Frontal cortex (tissue), 4 donors: ENCODE results near the gene SVEP1. TPM values are rescaled to one million over a fixed set of nuclear protein-coding genes. Genes with fewer than 3 reads are reported as not detected.
"Not testable (repeated sequence)": the region's sequence is repeated elsewhere in the genome, so short reads cannot be mapped to it uniquely, and the experiment has no call there.

Experiments
- DNase-seq, 2 donors: peaks; one replicate each; pipeline ENCODE4 v3.0.0; 2012; ENCODE audit warnings: low spot score in 2 of 2
- FAIRE-seq: peaks from 2 replicates; lab custom pipeline; 2012; peaks lifted over from hg19 to GRCh38; lab: Jason Lieb, UNC
- total RNA-seq: library from RNA; depleted of rRNA; stranded (reverse); fragments of >200 nt; gene quantifications from one replicate; pipeline ENCODE4 v1.2.3, GENCODE V29; 2014
- donor health status: control.
- donor health status: control.
- donor health status: control.

The SVEP1 gene
- total RNA-seq, 1 donor from 2014 or later = 8.6 TPM

GRCh38 chr9:110391826-110392485 is 187.6 kb downstream of the SVEP1 start:
- no peak for FAIRE-seq

DNA sequence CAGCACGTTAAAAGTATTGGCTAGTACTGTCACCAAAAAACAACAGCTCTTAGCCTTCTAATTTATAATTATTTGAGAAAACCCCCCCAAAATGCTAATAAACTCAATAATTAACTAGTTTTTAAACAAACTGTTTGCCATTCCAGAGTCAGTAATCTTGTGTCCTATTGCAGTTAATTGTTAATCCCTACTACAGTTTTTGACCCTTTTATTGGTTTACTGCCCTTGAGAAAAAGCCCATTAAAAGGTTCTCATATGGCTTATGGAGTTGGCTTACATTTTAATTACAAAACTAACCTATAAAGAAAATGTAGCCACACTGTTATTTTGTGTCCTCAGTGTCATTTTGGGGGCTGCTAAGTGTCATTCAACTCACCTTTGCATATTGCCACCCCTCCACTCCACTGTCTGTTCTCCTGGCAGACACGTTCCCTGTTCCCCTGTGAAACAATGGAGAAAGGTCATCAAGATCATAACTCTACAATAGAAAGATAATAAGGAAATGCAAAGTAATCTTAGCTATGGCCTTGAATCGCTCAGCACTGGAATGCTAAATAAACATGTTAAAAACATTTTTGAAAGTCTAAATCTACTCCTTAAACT is 190.3 kb downstream of the SVEP1 start:
- no peak for DNase-seq
- no peak for FAIRE-seq

More at GRCh38 chr9:110391826-110392485, 187.6 kb downstream of the SVEP1 start:
- DNase-seq = no peak

- DNase-seq (no peak), FAIRE-seq (no peak)
Measured at GRCh38 chr9:110383491-110383890, 196.1 kb downstream of the SVEP1 start.

GRCh38 chr9:110382731-110383130 is 196.8 kb downstream of the SVEP1 start:
- DNase-seq = no peak
- no peak for FAIRE-seq

GRCh38 chr9:110371411-110372007 is 208.0 kb downstream of the SVEP1 start:
- no peak for DNase-seq
- no peak for FAIRE-seq

- FAIRE-seq = no peak
- DNase-seq = no peak
Measured at GRCh38 chr9:110370315-110370714, 209.2 kb downstream of the SVEP1 start.

GRCh38 chr9:110364451-110364850 is 215.1 kb downstream of the SVEP1 start:
- FAIRE-seq (no peak), DNase-seq (no peak)

GRCh38 chr9:110358992-110359391 is 220.5 kb downstream of the SVEP1 start:
- DNase-seq, FAIRE-seq: not testable (repeated sequence)

GRCh38 chr9:110357505-110357904 is 222.0 kb downstream of the SVEP1 start:
- FAIRE-seq = no peak

DNA sequence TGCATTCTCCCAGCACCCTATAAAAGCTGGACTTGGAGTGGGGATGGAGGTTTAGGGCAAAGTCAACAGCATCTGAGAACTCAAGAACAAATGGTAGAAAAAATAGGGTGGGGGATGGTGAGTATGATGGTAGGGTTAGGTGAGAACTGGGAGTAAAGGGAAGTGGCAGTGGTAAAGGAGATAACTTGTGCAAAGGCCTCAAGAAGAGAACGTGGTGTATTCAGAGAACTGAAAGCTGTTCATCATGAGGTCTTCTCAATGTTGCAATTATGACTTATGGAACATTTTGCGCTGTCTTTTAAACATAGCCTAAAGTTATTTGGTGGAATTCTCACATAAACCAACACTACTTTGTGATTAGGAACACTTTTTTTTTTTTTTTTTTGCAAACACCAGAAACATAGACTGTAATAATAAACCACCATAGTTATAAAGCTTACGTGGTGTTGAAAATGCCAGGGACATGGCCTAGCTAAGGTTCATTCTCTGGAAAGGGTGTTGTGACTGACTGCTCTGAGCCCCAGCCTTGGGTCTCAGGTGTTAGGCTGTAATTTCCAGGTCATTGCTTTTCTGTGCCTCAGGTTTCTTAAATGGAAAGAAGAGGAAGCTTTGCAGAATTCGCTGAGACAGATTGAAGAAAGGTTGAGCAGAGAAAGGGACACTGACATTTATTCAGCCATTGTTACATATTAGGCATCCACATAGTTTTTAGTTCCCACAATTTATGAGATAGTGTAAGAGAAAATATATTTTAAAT is 222.7 kb downstream of the SVEP1 start:
- DNase-seq = no peak
- FAIRE-seq = no peak

More at GRCh38 chr9:110357505-110357904, 222.0 kb downstream of the SVEP1 start:
- DNase-seq = no peak

GRCh38 chr9:110355911-110356310 is 223.6 kb downstream of the SVEP1 start:
- no peak for FAIRE-seq

GRCh38 chr9:110351009-110351467 is 228.5 kb downstream of the SVEP1 start:
- DNase-seq (peak in 1 of 2 donors; percentile 8), FAIRE-seq (no peak)

More at GRCh38 chr9:110355911-110356310, 223.6 kb downstream of the SVEP1 start:
- no peak for DNase-seq

GRCh38 chr9:110346325-110346724 is 233.2 kb downstream of the SVEP1 start:
- FAIRE-seq (no peak), DNase-seq (no peak)

- DNase-seq (no peak), FAIRE-seq (no peak)
Measured at GRCh38 chr9:110344821-110345220, 234.7 kb downstream of the SVEP1 start.

DNA sequence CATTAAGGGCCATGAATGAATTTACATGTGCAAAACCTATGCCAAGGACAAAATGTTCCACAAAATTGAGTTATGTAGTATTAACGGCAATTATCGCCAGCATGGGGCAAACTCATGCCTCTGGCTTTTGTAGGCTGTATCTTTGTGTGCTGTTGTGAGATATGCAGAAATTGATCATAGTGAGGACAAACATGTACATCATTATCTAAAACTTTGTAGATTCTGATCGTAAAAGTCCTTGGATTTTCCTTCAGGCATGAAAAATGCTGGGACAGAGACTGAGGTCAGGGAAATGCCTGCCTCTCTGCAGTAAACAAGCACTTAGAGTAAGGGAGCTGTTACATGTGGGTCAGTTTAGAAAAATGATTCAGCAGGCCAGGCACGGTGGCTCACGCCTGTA is 236.0 kb downstream of the SVEP1 start:
- no peak for FAIRE-seq
- DNase-seq = no peak

- FAIRE-seq (no peak), DNase-seq (no peak)
Measured at GRCh38 chr9:110340306-110340705, 239.2 kb downstream of the SVEP1 start.

GRCh38 chr9:110338143-110338542 is 241.4 kb downstream of the SVEP1 start:
- FAIRE-seq (no peak), DNase-seq (no peak)

- FAIRE-seq (no peak), DNase-seq (no peak)
Measured at GRCh38 chr9:110337727-110338126, 241.8 kb downstream of the SVEP1 start, which contains the start of gene TXNDC8. Gene TXNDC8, minus strand, starts transcription at chr9:110337863.

DNA sequence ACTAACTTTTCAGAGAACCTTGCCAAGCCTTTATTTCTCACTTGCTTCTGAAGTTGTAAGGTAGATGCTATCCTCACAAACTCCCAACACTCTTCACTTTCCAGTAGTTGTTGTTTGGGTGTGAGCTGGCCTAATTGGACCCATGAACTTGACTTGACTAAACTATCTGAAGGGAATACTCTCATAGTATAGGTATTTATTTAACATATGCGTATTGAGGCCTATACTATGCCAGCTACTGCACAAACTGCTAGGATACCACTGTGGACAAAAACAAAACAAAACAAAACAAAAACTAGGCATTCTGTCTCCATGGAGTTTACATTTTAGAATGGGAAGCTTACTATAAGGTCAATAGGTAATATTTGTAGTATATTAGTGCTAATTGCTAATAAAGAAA is 243.2 kb downstream of the SVEP1 start:
- no peak for DNase-seq
- no peak for FAIRE-seq

- FAIRE-seq (no peak), DNase-seq (no peak)
Measured at GRCh38 chr9:110334871-110335270, 244.7 kb downstream of the SVEP1 start.
